ENCODE results near the gene ADGRL2. TPM values are rescaled to one million over a fixed set of nuclear protein-coding genes. Genes with fewer than 3 reads are reported as not detected.
"Not testable (repeated sequence)": the region's sequence is repeated elsewhere in the genome, so short reads cannot be mapped to it uniquely, and the experiment has no call there.

Gene ADGRL2
- total and polyA plus RNA-seq, 5 donors from 2014 or later: not detected

GRCh38 chr1:81851217-81851616 is 50.5 kb downstream of the ADGRL2 start:
- no peaks in the 10 kb centered on the region for H3K36me3 ChIP-seq (ENCODE audit: control insufficient read depth, insufficient read depth, low read length)
- H3K27ac Mint-ChIP-seq: no peak overlapping the region
- no peaks in the 10 kb centered on the region for H3K4me1 Mint-ChIP-seq
- no peak overlapping the region for H3K4me3 ChIP-seq (ENCODE audit: low read depth, low read length)
- H3K9me3 Mint-ChIP-seq: peaks cover 0 to 16% (median 2%) of the 10 kb centered on the region in 7 donors
- DNase-seq (no peak), ATAC-seq (ENCODE audit: low read depth in 2 of 2) (no peak)
- no peaks in the 10 kb centered on the region for H3K4me1 ChIP-seq (ENCODE audit: control insufficient read depth, insufficient read depth, low read length, poor library complexity, severe bottlenecking)
- H3K27me3 ChIP-seq (ENCODE audit: control insufficient read depth, insufficient read depth, low read length): no peaks in the 10 kb centered on the region
- no peaks in the 10 kb centered on the region for H3K27me3 Mint-ChIP-seq
- H3K4me3 Mint-ChIP-seq: no peak overlapping the region
- H3K36me3 Mint-ChIP-seq: no peaks in the 10 kb centered on the region
- H3K9me3 ChIP-seq (ENCODE audit: control insufficient read depth in 2 of 2, low read length in 2 of 2): no peaks in the 10 kb centered on the region
- H3K27ac ChIP-seq (ENCODE audit: insufficient read depth, low read length, poor library complexity, severe bottlenecking): no peak overlapping the region

- Mint-ChIP-seq H3K4me3 (no peak overlapping the region), H3K27ac (no peak overlapping the region), H3K36me3 (no peaks in the 10 kb centered on the region), H3K27me3 (no peaks in the 10 kb centered on the region), H3K4me1 (no peaks in the 10 kb centered on the region), H3K9me3 (peaks cover 0 to 15% (median 2%) of the 10 kb centered on the region in 7 donors)
- H3K9me3 ChIP-seq (ENCODE audit: control insufficient read depth in 2 of 2, low read length in 2 of 2): no peaks in the 10 kb centered on the region
- H3K27ac ChIP-seq (ENCODE audit: insufficient read depth, low read length, poor library complexity, severe bottlenecking): no peak overlapping the region
- DNase-seq (no peak), ATAC-seq (ENCODE audit: low read depth in 2 of 2) (no peak)
- no peak overlapping the region for H3K4me3 ChIP-seq (ENCODE audit: low read depth, low read length)
- H3K36me3 ChIP-seq (ENCODE audit: control insufficient read depth, insufficient read depth, low read length): no peaks in the 10 kb centered on the region
- no peaks in the 10 kb centered on the region for H3K4me1 ChIP-seq (ENCODE audit: control insufficient read depth, insufficient read depth, low read length, poor library complexity, severe bottlenecking)
- H3K27me3 ChIP-seq (ENCODE audit: control insufficient read depth, insufficient read depth, low read length): no peaks in the 10 kb centered on the region
Measured at GRCh38 chr1:81852961-81853360, 52.2 kb downstream of the ADGRL2 start.

- H3K4me1 Mint-ChIP-seq: no peaks in the 10 kb centered on the region
- DNase-seq (no peak), ATAC-seq (ENCODE audit: low read depth in 2 of 2) (no peak)
- H3K36me3 ChIP-seq (ENCODE audit: control insufficient read depth, insufficient read depth, low read length): no peaks in the 10 kb centered on the region
- H3K9me3 ChIP-seq (ENCODE audit: control insufficient read depth in 2 of 2, low read length in 2 of 2): no peaks in the 10 kb centered on the region
- no peaks in the 10 kb centered on the region for H3K36me3 Mint-ChIP-seq
- H3K27me3 Mint-ChIP-seq: no peaks in the 10 kb centered on the region
- no peak overlapping the region for H3K4me3 Mint-ChIP-seq
- H3K27me3 ChIP-seq (ENCODE audit: control insufficient read depth, insufficient read depth, low read length): no peaks in the 10 kb centered on the region
- no peak overlapping the region for H3K27ac ChIP-seq (ENCODE audit: insufficient read depth, low read length, poor library complexity, severe bottlenecking)
- no peaks in the 10 kb centered on the region for H3K4me1 ChIP-seq (ENCODE audit: control insufficient read depth, insufficient read depth, low read length, poor library complexity, severe bottlenecking)
- no peak overlapping the region for H3K4me3 ChIP-seq (ENCODE audit: low read depth, low read length)
- no peak overlapping the region for H3K27ac Mint-ChIP-seq
- peaks cover 0 to 8% (median 4%) of the 10 kb centered on the region in 7 donors for H3K9me3 Mint-ChIP-seq
Measured at GRCh38 chr1:81867235-81867634, 66.5 kb downstream of the ADGRL2 start.

DNA sequence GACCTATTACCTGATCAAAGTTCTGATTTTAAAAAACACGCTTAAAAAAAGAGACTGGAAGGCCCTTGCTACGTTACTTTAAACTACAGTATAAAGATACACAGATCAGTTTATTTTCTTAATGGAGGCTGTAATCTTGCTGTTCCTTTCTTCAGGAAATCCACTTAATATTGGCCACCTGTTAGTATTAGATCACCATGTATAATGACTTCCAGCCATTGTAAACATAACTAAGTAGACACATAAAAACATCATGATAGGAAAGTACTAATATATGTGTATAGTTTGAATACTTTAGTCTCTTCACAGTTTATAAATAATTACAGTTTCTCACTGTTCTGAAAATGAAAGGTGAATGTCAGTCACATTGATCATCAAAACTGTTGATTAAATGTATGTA is 68.6 kb downstream of the ADGRL2 start:
- ATAC-seq (ENCODE audit: low read depth in 2 of 2) (no peak), DNase-seq (no peak)
- Mint-ChIP-seq H3K27ac (no peak overlapping the region), H3K4me3 (no peak overlapping the region), H3K27me3 (no peaks in the 10 kb centered on the region), H3K9me3 (peaks cover 0 to 7% (median 4%) of the 10 kb centered on the region in 7 donors), H3K36me3 (no peaks in the 10 kb centered on the region), H3K4me1 (no peaks in the 10 kb centered on the region)
- Histone ChIP-seq H3K27ac (ENCODE audit: insufficient read depth, low read length, poor library complexity, severe bottlenecking) (no peak overlapping the region), H3K36me3 (ENCODE audit: control insufficient read depth, insufficient read depth, low read length) (no peaks in the 10 kb centered on the region), H3K27me3 (ENCODE audit: control insufficient read depth, insufficient read depth, low read length) (no peaks in the 10 kb centered on the region), H3K4me3 (ENCODE audit: low read depth, low read length) (no peak overlapping the region), H3K4me1 (ENCODE audit: control insufficient read depth, insufficient read depth, low read length, poor library complexity, severe bottlenecking) (no peaks in the 10 kb centered on the region), H3K9me3 (ENCODE audit: control insufficient read depth in 2 of 2, low read length in 2 of 2) (no peaks in the 10 kb centered on the region)

DNA sequence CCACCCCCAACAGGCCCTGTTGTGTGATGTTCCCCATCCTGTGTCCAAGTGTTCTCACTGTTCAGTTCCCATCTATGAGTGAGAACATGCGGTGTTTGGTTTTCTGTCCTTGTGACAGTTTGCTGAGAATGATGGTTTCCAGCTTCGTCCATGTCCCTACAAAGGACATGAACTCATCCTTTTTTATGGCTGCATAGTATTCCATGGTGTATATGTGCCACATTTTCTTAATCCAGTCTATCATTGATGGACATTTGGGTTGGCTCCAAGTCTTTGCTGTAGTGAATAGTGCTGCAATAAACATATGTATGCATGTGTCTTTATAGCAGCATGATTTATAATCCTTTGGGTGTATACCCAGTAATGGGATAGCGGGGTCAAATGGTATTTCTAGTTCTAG is 70.4 kb downstream of the ADGRL2 start:
- H3K4me1 Mint-ChIP-seq; ATAC-seq (ENCODE audit: low read depth in 2 of 2); H3K27me3 ChIP-seq (ENCODE audit: control insufficient read depth, insufficient read depth, low read length); H3K4me3 ChIP-seq (ENCODE audit: low read depth, low read length); H3K4me1 ChIP-seq (ENCODE audit: control insufficient read depth, insufficient read depth, low read length, poor library complexity, severe bottlenecking); H3K27ac ChIP-seq (ENCODE audit: insufficient read depth, low read length, poor library complexity, severe bottlenecking); H3K4me3 Mint-ChIP-seq; H3K27me3 Mint-ChIP-seq; DNase-seq; H3K9me3 Mint-ChIP-seq; H3K36me3 ChIP-seq (ENCODE audit: control insufficient read depth, insufficient read depth, low read length); H3K27ac Mint-ChIP-seq; H3K9me3 ChIP-seq (ENCODE audit: control insufficient read depth in 2 of 2, low read length in 2 of 2); H3K36me3 Mint-ChIP-seq: not testable (repeated sequence)

DNA sequence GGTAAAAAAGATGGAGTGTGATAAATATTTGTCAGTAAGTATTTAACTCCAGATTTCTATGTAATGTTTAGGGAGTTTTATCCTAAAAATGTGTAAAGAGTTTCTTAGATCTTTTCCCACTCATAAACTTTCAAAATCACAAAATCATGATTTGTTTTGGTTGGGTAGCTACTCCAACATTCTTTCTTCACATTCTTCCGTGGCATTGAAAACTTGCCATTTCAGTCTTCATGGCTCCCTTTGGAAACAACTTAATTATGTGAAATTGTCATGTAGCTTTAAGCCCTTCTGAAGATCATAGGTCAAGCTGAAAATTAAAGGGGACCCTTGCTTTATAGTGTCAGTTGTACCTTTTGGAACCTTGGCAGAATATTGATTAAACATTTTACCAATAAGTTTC is 73.2 kb downstream of the ADGRL2 start:
- Mint-ChIP-seq H3K4me3 (no peak overlapping the region), H3K9me3 (peaks cover 0 to 5% (median 3%) of the 10 kb centered on the region in 7 donors), H3K27me3 (no peaks in the 10 kb centered on the region), H3K27ac (no peak overlapping the region), H3K36me3 (no peaks in the 10 kb centered on the region), H3K4me1 (no peaks in the 10 kb centered on the region)
- H3K4me3 ChIP-seq (ENCODE audit: low read depth, low read length): no peak overlapping the region
- H3K4me1 ChIP-seq (ENCODE audit: control insufficient read depth, insufficient read depth, low read length, poor library complexity, severe bottlenecking): no peaks in the 10 kb centered on the region
- DNase-seq: no peak
- no peak overlapping the region for H3K27ac ChIP-seq (ENCODE audit: insufficient read depth, low read length, poor library complexity, severe bottlenecking)
- ATAC-seq (ENCODE audit: low read depth in 2 of 2): no peak
- no peaks in the 10 kb centered on the region for H3K36me3 ChIP-seq (ENCODE audit: control insufficient read depth, insufficient read depth, low read length)
- H3K9me3 ChIP-seq (ENCODE audit: control insufficient read depth in 2 of 2, low read length in 2 of 2): no peaks in the 10 kb centered on the region
- no peaks in the 10 kb centered on the region for H3K27me3 ChIP-seq (ENCODE audit: control insufficient read depth, insufficient read depth, low read length)

GRCh38 chr1:81874461-81874860 is 73.7 kb downstream of the ADGRL2 start:
- Mint-ChIP-seq H3K27ac (no peak overlapping the region), H3K4me3 (no peak overlapping the region), H3K36me3 (no peaks in the 10 kb centered on the region), H3K4me1 (no peaks in the 10 kb centered on the region), H3K27me3 (no peaks in the 10 kb centered on the region), H3K9me3 (peaks cover 0 to 5% (median 3%) of the 10 kb centered on the region in 7 donors)
- Histone ChIP-seq H3K9me3 (ENCODE audit: control insufficient read depth in 2 of 2, low read length in 2 of 2) (no peaks in the 10 kb centered on the region), H3K4me1 (ENCODE audit: control insufficient read depth, insufficient read depth, low read length, poor library complexity, severe bottlenecking) (no peaks in the 10 kb centered on the region), H3K27ac (ENCODE audit: insufficient read depth, low read length, poor library complexity, severe bottlenecking) (no peak overlapping the region), H3K36me3 (ENCODE audit: control insufficient read depth, insufficient read depth, low read length) (no peaks in the 10 kb centered on the region), H3K27me3 (ENCODE audit: control insufficient read depth, insufficient read depth, low read length) (no peaks in the 10 kb centered on the region), H3K4me3 (ENCODE audit: low read depth, low read length) (no peak overlapping the region)
- ATAC-seq (ENCODE audit: low read depth in 2 of 2) (no peak), DNase-seq (no peak)

DNA sequence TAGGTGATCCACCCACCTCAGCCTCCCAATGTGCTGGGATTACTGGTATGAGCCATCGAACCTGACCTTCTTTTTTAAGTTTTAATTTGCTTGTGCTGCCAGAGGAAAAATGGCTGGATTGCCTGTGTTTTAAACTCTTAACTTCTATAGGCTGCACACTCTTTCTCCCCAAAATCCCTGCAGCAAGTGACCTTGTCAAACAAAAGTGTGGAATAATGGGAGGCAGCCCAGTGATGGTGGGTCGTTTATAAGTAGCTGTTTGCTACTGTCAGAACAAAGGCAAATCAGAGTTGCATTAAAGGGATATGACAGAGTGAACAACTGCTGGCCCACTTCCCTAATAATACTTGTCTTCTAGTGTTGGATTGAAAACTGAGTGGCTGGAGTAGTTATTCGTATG is 74.2 kb downstream of the ADGRL2 start:
- H3K9me3 ChIP-seq (ENCODE audit: control insufficient read depth in 2 of 2, low read length in 2 of 2): no peaks in the 10 kb centered on the region
- Mint-ChIP-seq H3K27me3 (no peaks in the 10 kb centered on the region), H3K9me3 (peaks cover 0 to 5% (median 3%) of the 10 kb centered on the region in 7 donors), H3K27ac (no peak overlapping the region), H3K4me3 (no peak overlapping the region), H3K4me1 (no peaks in the 10 kb centered on the region), H3K36me3 (no peaks in the 10 kb centered on the region)
- H3K36me3 ChIP-seq (ENCODE audit: control insufficient read depth, insufficient read depth, low read length): no peaks in the 10 kb centered on the region
- no peaks in the 10 kb centered on the region for H3K27me3 ChIP-seq (ENCODE audit: control insufficient read depth, insufficient read depth, low read length)
- H3K4me3 ChIP-seq (ENCODE audit: low read depth, low read length): no peak overlapping the region
- DNase-seq (no peak), ATAC-seq (ENCODE audit: low read depth in 2 of 2) (no peak)
- no peaks in the 10 kb centered on the region for H3K4me1 ChIP-seq (ENCODE audit: control insufficient read depth, insufficient read depth, low read length, poor library complexity, severe bottlenecking)
- no peak overlapping the region for H3K27ac ChIP-seq (ENCODE audit: insufficient read depth, low read length, poor library complexity, severe bottlenecking)
